ENCODE data around the gene DIRAS1.
"Not testable (repeated sequence)": the region's sequence is repeated elsewhere in the genome, so short reads cannot be mapped to it uniquely, and the experiment has no call there.

Gene DIRAS1

DNA sequence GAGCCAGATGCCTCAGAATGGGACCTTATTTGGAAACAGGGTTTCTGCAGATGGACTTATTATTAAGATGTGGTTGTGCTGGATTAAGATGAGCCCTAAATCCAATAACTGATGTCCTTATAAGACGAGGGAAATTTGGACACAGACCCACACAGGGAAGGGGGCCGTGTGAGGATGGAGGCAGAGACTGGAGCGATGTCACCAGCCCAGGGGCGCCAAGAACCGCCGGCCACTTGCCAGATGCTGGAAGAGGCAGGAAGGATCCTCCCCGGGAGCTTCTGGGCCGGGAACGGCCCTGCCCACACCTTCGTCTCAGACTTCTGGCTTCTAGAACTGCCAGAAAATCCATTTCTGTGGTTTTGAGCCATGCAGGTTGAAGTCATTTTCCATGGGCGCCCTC lies 45.3 kb downstream of the DIRAS1 start:
- DNase-seq = no peak

DNA sequence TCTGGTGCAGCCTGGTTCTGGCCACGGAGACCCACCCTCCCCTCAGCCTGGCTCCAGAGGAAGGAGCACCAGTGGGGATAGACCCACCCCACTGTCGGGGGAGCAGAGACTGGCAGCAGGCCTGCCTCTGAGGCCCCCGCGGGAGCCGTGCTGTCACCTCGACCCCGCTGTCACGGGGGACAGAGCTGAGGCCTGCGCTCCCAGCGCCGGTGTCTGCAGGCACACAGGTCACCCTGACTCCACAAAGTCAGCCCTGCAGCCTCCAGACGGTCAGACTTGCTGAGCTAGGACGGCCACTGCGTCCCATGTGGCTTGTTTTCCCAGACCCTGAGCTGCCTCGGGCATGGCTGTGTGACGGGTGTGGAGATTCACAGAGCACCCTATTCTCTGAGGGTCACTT lies 51.0 kb downstream of the DIRAS1 start:
- DNase-seq = no peak

DNA sequence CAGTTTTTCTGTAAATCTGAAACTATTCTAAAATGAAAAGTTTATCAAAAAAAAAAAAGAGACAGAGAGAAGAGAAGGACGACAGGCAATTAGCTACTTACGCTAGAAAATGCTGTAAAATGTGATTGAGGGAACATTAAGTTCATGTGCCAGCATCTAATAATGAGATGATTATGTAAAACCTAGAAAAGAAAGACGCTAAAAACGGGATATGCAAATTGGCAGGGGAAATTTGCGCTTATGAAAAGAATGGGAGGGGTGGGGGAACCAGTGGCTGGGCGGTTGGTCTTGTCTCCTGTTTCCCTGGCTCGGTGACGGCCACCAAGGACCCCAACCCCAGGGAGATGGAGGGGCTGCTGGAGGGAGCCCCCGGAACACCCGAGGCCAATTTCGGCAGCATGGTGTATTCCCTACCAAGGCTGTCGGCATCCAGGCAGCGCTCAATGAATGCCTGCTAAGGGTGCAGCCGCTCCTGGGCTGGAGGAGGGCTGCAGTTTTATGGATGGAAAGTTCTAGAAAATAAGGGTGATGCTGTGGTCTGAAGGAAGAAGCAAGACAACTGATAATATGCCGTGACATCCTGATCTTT lies 52.9 kb downstream of the DIRAS1 start:
- DNase-seq = no peak

DNA sequence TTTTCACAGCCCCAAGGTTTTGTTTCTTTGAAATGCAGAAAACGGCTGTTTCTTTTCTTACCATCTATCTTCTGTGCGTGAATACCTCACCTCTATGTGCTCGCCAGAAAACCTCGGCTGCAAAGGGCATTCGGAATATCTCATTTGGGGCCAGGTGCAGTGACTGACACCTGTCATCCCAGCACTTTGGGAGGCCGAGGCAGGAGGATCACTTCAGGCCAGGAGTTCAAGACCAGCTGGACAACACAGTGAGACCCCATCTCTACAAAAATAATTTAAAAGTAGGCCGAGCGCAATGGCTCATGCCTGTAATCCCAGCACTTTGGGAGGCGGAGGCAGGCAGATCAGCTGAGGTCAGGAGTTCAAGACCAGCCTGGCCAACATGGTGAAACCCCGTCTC lies 53.8 kb downstream of the DIRAS1 start:
- DNase-seq = not testable (repeated sequence)

DNA sequence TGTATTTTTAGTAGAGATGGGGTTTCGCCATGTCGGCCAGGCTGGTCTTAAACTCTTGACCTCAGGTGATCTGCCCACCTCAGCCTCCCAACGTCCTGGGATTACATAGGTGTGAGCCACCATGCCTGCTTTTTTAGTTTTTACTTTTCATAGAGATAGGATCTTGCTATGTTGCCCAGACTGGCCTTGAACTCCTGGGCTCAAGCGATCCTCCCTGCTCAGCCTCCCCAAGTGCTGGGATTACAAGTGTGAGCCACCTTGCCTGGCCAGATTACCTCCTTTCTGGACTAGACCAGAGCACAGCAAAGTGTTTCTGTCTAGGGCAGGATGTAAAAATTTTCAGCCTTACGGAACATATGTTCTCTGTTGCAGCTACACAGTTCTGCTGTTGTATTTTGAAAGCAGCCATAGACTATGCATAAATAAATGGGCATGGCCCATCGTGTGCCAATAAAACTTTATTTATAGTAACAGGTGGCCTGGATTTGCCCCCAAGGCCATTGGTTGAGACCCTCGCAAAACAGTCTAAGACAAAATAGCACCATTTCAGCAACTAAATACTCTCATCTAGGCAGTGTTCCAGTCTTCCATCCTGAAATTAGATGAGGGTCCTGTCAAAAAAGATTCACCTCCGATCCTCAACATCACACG lies 54.7 kb downstream of the DIRAS1 start:
- no peak for DNase-seq

DNA sequence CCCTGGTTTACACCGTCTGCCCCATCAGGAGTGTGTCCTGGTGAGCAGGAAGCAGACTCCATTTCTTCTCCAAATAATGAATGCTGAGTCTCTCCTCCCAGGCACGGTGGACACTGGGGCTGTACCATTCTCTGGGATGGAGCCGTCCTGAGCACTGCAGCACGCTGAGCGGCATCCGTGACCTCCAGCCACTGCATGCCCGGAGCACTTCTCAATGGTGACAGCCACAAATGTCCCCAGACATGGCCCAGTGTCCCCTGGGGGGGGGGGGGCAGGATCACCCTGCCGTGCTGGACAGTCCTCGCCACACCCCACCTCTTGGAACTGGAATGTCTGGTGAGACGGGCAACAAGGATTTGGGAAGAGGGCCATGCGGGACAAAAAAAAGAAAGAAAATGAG lies 56.1 kb downstream of the DIRAS1 start:
- no peak for DNase-seq

All from T-helper 2 cell (primary cell).